Osteoblast (primary cell): ENCODE results near the gene RFK. TPM values are rescaled to one million over a fixed set of nuclear protein-coding genes. Genes with fewer than 3 reads are reported as not detected.

Source experiments
- DNase-seq: peaks from one replicate; pipeline ENCODE4 v3.0.0; 2011; ENCODE audit warnings: low spot score, mixed read lengths; ENCODE audit not compliant: insufficient read length; ENCODE audit errors: missing footprints
- H2AFZ ChIP-seq: 2 replicates; pipeline ENCODE4 v1.6.0; 2011; ENCODE audit warnings: mild to moderate bottlenecking, low read length
- H3K27ac ChIP-seq: 2 replicates; pipeline ENCODE4 v1.5.1; 2011; ENCODE audit warnings: mild to moderate bottlenecking, low read depth, low read length, moderate library complexity
- H3K27me3 ChIP-seq: 2 replicates; pipeline ENCODE4 v1.6.0; 2012; ENCODE audit warnings: mild to moderate bottlenecking, control low read depth, inconsistent platforms, low read length, moderate library complexity; ENCODE audit not compliant: insufficient read depth
- H3K36me3 ChIP-seq: 2 replicates; pipeline ENCODE4 v1.5.1; 2011; ENCODE audit warnings: mild to moderate bottlenecking, low read length, control low read depth, moderate library complexity; ENCODE audit not compliant: insufficient read depth
- H3K4me1 ChIP-seq: 2 replicates; pipeline ENCODE4 v1.5.1; 2011; ENCODE audit warnings: mild to moderate bottlenecking, low read length, control low read depth, moderate library complexity; ENCODE audit not compliant: insufficient read depth
- H3K4me2 ChIP-seq: 2 replicates; pipeline ENCODE4 v1.6.0; 2011; ENCODE audit warnings: mild to moderate bottlenecking, low read length; ENCODE audit not compliant: insufficient read depth
- H3K4me3 ChIP-seq: fragments of 200-600 bp; sonication (generic); 3 replicates; pipeline ENCODE4 v1.5.1; 2012; ENCODE audit warnings: mild to moderate bottlenecking, low read length, inconsistent platforms; ENCODE audit not compliant: insufficient read depth
- H3K79me2 ChIP-seq: 2 replicates; pipeline ENCODE4 v1.6.0; 2012; ENCODE audit warnings: mild to moderate bottlenecking, low read length, control low read depth, inconsistent platforms; ENCODE audit not compliant: insufficient read depth
- H3K9me3 ChIP-seq: 2 replicates; pipeline ENCODE4 v1.5.1; 2011; ENCODE audit warnings: low read depth, low read length, control low read depth
- H4K20me1 ChIP-seq: 2 replicates; pipeline ENCODE4 v1.6.0; 2012; ENCODE audit warnings: mild to moderate bottlenecking, low read length, control low read depth; ENCODE audit not compliant: insufficient read depth
- total RNA-seq: library from RNA; depleted of rRNA; stranded (reverse); fragments of >200 nt; gene quantifications from 2 replicates; pipeline ENCODE4 v1.2.3, GENCODE V29; 2012
- TF ChIP-seq, protein P1 (sequence below): IDR thresholded peaks from 2 replicates; pipeline ENCODE4 v1.5.1; 2011; ENCODE audit warnings: mild to moderate bottlenecking, low read depth, low read length, moderate library complexity; ENCODE audit errors: extremely low read depth

RFK gene
- total RNA-seq, 1 donor = 25.0 TPM

- no peaks in the 10 kb centered on the region for H3K36me3 ChIP-seq
- no peak overlapping the region for H3K4me3 ChIP-seq
- H2AFZ ChIP-seq = peak overlapping the region; percentile 7
- no peaks in the 10 kb centered on the region for H3K79me2 ChIP-seq
- TF ChIP-seq, protein P1, sequence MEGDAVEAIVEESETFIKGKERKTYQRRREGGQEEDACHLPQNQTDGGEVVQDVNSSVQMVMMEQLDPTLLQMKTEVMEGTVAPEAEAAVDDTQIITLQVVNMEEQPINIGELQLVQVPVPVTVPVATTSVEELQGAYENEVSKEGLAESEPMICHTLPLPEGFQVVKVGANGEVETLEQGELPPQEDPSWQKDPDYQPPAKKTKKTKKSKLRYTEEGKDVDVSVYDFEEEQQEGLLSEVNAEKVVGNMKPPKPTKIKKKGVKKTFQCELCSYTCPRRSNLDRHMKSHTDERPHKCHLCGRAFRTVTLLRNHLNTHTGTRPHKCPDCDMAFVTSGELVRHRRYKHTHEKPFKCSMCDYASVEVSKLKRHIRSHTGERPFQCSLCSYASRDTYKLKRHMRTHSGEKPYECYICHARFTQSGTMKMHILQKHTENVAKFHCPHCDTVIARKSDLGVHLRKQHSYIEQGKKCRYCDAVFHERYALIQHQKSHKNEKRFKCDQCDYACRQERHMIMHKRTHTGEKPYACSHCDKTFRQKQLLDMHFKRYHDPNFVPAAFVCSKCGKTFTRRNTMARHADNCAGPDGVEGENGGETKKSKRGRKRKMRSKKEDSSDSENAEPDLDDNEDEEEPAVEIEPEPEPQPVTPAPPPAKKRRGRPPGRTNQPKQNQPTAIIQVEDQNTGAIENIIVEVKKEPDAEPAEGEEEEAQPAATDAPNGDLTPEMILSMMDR = no peak
- no peaks in the 10 kb centered on the region for H4K20me1 ChIP-seq
- no peaks in the 10 kb centered on the region for H3K27me3 ChIP-seq
- H3K27ac ChIP-seq = no peak overlapping the region
- H3K4me1 ChIP-seq = peaks cover 23% of the 10 kb centered on the region
- no peaks in the 10 kb centered on the region for H3K9me3 ChIP-seq
- DNase-seq = peak; percentile 79
- peak overlapping the region; percentile 9 for H3K4me2 ChIP-seq
Measured at GRCh38 chr9:76374783-76375559, 19.3 kb downstream of the RFK start.

GRCh38 chr9:76373784-76374474 lies 20.3 kb downstream of the RFK start:
- Histone ChIP-seq H3K4me3 (no peak overlapping the region), H4K20me1 (no peaks in the 10 kb centered on the region), H2AFZ (no peak overlapping the region), H3K4me1 (peaks cover 23% of the 10 kb centered on the region), H3K27me3 (no peaks in the 10 kb centered on the region), H3K79me2 (no peaks in the 10 kb centered on the region), H3K9me3 (no peaks in the 10 kb centered on the region), H3K36me3 (no peaks in the 10 kb centered on the region), H3K4me2 (no peak overlapping the region), H3K27ac (no peak overlapping the region)
- no peak for DNase-seq
- TF ChIP-seq, protein P1 = no peak

- H3K4me1 ChIP-seq = peaks cover 23% of the 10 kb centered on the region
- DNase-seq = peak; percentile 78
- H2AFZ ChIP-seq = no peak overlapping the region
- H3K27me3 ChIP-seq = no peaks in the 10 kb centered on the region
- H3K27ac ChIP-seq = no peak overlapping the region
- TF ChIP-seq, protein P1 = no peak
- H3K79me2 ChIP-seq = no peaks in the 10 kb centered on the region
- no peaks in the 10 kb centered on the region for H4K20me1 ChIP-seq
- no peaks in the 10 kb centered on the region for H3K36me3 ChIP-seq
- H3K4me2 ChIP-seq = no peak overlapping the region
- H3K4me3 ChIP-seq = no peak overlapping the region
- no peaks in the 10 kb centered on the region for H3K9me3 ChIP-seq
Measured at GRCh38 chr9:76373173-76373783, 20.9 kb downstream of the RFK start.

- TF ChIP-seq, protein P1 = no peak
- H3K4me2 ChIP-seq = no peak overlapping the region
- H3K79me2 ChIP-seq = no peaks in the 10 kb centered on the region
- H3K4me1 ChIP-seq = peaks cover 23% of the 10 kb centered on the region
- no peak overlapping the region for H3K27ac ChIP-seq
- no peaks in the 10 kb centered on the region for H4K20me1 ChIP-seq
- DNase-seq = no peak
- no peak overlapping the region for H2AFZ ChIP-seq
- H3K27me3 ChIP-seq = no peaks in the 10 kb centered on the region
- no peaks in the 10 kb centered on the region for H3K9me3 ChIP-seq
- no peaks in the 10 kb centered on the region for H3K36me3 ChIP-seq
- no peak overlapping the region for H3K4me3 ChIP-seq
Measured at GRCh38 chr9:76372336-76372735, 21.9 kb downstream of the RFK start.
